Measurements from ENCODE around the gene KANK4. TPM values are rescaled to one million over a fixed set of nuclear protein-coding genes. Genes with fewer than 3 reads are reported as not detected.

KANK4 gene
- total RNA-seq, 2 experiments from 2014 or later: not detected

- BruUV-seq (replicated peaks): no TSS peak
- no peak for TF ChIP-seq EZH2phosphoT487 (IDR thresholded peaks at IDR 0.05; ENCODE audit: borderline replicate concordance, low read depth, low read length)
- TF ChIP-seq CTCF (conservative IDR thresholded peaks at IDR 0.05; ENCODE audit: low read length): no peak
- H3K4me1 ChIP-seq (ENCODE audit: insufficient read depth, low read length, poor library complexity, severe bottlenecking): no peaks in the 10 kb centered on the region
These were observed 14.3 kb downstream of the KANK4 start for GRCh38 chr1:62304975-62305374.

GRCh38 chr1:62304515-62304914 is 14.7 kb downstream of the KANK4 start:
- Histone ChIP-seq H3K36me3 (ENCODE audit: insufficient read depth, low read length) (no peaks in the 10 kb centered on the region), H3K4me1 (ENCODE audit: insufficient read depth, low read length, poor library complexity, severe bottlenecking) (no peaks in the 10 kb centered on the region), H3K4me2 (ENCODE audit: low read length) (no peak overlapping the region), H3K9me3 (ENCODE audit: low read length) (no peaks in the 10 kb centered on the region), H3K4me3 (ENCODE audit: low read depth, low read length, poor library complexity, severe bottlenecking) (no peak overlapping the region), H3K9me2 (ENCODE audit: insufficient read depth, low read length) (no peaks in the 10 kb centered on the region), H4K20me1 (ENCODE audit: insufficient read depth, low read length) (no peaks in the 10 kb centered on the region), H2AFZ (ENCODE audit: low read length) (no peak overlapping the region), H3K79me2 (ENCODE audit: insufficient read depth, low read depth, low read length) (no peaks in the 10 kb centered on the region), H3K27ac (ENCODE audit: low read depth, low read length, poor library complexity, severe bottlenecking) (no peak overlapping the region)
- intact Hi-C loops (cut with micrococcal nuclease; ENCODE audit: unreplicated experiment): no loop called here
- TF ChIP-seq CTCF (conservative IDR thresholded peaks at IDR 0.05; ENCODE audit: low read length) (no peak), EZH2phosphoT487 (IDR thresholded peaks at IDR 0.05; ENCODE audit: borderline replicate concordance, low read depth, low read length) (no peak)
- POLR2A ChIA-PET: no interaction called here
- no TSS peak for BruUV-seq (replicated peaks)
- CTCF ChIA-PET (ENCODE audit: unreplicated experiment): no interaction called here
- no peak for DNase-seq (ENCODE audit: low spot score)

More at GRCh38 chr1:62304975-62305374, 14.3 kb downstream of the KANK4 start:
- ChIA-PET CTCF (ENCODE audit: unreplicated experiment) (no interaction called here), POLR2A (no interaction called here)
- Histone ChIP-seq H3K4me2 (ENCODE audit: low read length) (no peak overlapping the region), H3K79me2 (ENCODE audit: insufficient read depth, low read depth, low read length) (no peaks in the 10 kb centered on the region), H3K9me3 (ENCODE audit: low read length) (no peaks in the 10 kb centered on the region), H3K9me2 (ENCODE audit: insufficient read depth, low read length) (no peaks in the 10 kb centered on the region), H3K4me3 (ENCODE audit: low read depth, low read length, poor library complexity, severe bottlenecking) (no peak overlapping the region), H2AFZ (ENCODE audit: low read length) (no peak overlapping the region), H3K36me3 (ENCODE audit: insufficient read depth, low read length) (no peaks in the 10 kb centered on the region), H3K27ac (ENCODE audit: low read depth, low read length, poor library complexity, severe bottlenecking) (no peak overlapping the region), H4K20me1 (ENCODE audit: insufficient read depth, low read length) (no peaks in the 10 kb centered on the region)
- no peak for DNase-seq (ENCODE audit: low spot score)
- intact Hi-C loops (cut with micrococcal nuclease; ENCODE audit: unreplicated experiment): no loop called here

GRCh38 chr1:62301726-62302390 is 17.4 kb downstream of the KANK4 start:
- no peaks in the 10 kb centered on the region for H3K9me3 ChIP-seq (ENCODE audit: low read length)
- no TSS peak for BruUV-seq (replicated peaks)
- ChIA-PET CTCF (ENCODE audit: unreplicated experiment) (no interaction called here), POLR2A (interaction anchor here (1.1 kb wide), 1 partner anchor 15 kb away, joined by 3 read pairs; no protein-coding TSS in a partner anchor)
- DNase-seq (ENCODE audit: low spot score): no peak
- no peak overlapping the region for H3K27ac ChIP-seq (ENCODE audit: low read depth, low read length, poor library complexity, severe bottlenecking)
- no peaks in the 10 kb centered on the region for H3K9me2 ChIP-seq (ENCODE audit: insufficient read depth, low read length)
- no peak overlapping the region for H3K4me2 ChIP-seq (ENCODE audit: low read length)
- no peak overlapping the region for H2AFZ ChIP-seq (ENCODE audit: low read length)
- no peaks in the 10 kb centered on the region for H3K4me1 ChIP-seq (ENCODE audit: insufficient read depth, low read length, poor library complexity, severe bottlenecking)
- no peaks in the 10 kb centered on the region for H3K79me2 ChIP-seq (ENCODE audit: insufficient read depth, low read depth, low read length)
- intact Hi-C loops (cut with micrococcal nuclease; ENCODE audit: unreplicated experiment): no loop called here
- H3K4me3 ChIP-seq (ENCODE audit: low read depth, low read length, poor library complexity, severe bottlenecking): no peak overlapping the region
- H3K36me3 ChIP-seq (ENCODE audit: insufficient read depth, low read length): no peaks in the 10 kb centered on the region
- no peak for TF ChIP-seq CTCF (conservative IDR thresholded peaks at IDR 0.05; ENCODE audit: low read length)
- no peak for TF ChIP-seq EZH2phosphoT487 (IDR thresholded peaks at IDR 0.05; ENCODE audit: borderline replicate concordance, low read depth, low read length)
- H4K20me1 ChIP-seq (ENCODE audit: insufficient read depth, low read length): no peaks in the 10 kb centered on the region
